Fibroblast of the aortic adventitia (primary cell): ENCODE measurements around the gene BAHCC1. TPM values are rescaled to one million over a fixed set of nuclear protein-coding genes. Genes with fewer than 3 reads are reported as not detected.

ENCODE experiments used
- DNase-seq: peaks from one replicate; pipeline ENCODE4 v3.0.0-alpha.2; 2010; ENCODE audit warnings: low read depth
- H3K4me3 ChIP-seq: 2 replicates; pipeline ENCODE4 v1.5.1; 2011; ENCODE audit warnings: low read depth, mild to moderate bottlenecking, control low read depth, low read length, moderate library complexity
- total RNA-seq: library from RNA; depleted of rRNA; stranded (reverse); fragments of >200 nt; gene quantifications from 2 replicates; pipeline ENCODE4 v1.2.3, GENCODE V29; 2012; ENCODE audit warnings: low replicate concordance
- TF ChIP-seq, protein P1 (sequence below): IDR thresholded peaks from 2 replicates; pipeline ENCODE4 v1.5.1; 2011; ENCODE audit warnings: mild to moderate bottlenecking, low read length, control low read depth, inconsistent platforms; ENCODE audit not compliant: insufficient read depth

The BAHCC1 gene
- total RNA-seq, 1 donor = 11.7 TPM

GRCh38 chr17:81492706-81493105 lies 97.4 kb downstream of the BAHCC1 start:
- DNase-seq = no peak
- H3K4me3 ChIP-seq = no peak overlapping the region
- TF ChIP-seq, protein P1, sequence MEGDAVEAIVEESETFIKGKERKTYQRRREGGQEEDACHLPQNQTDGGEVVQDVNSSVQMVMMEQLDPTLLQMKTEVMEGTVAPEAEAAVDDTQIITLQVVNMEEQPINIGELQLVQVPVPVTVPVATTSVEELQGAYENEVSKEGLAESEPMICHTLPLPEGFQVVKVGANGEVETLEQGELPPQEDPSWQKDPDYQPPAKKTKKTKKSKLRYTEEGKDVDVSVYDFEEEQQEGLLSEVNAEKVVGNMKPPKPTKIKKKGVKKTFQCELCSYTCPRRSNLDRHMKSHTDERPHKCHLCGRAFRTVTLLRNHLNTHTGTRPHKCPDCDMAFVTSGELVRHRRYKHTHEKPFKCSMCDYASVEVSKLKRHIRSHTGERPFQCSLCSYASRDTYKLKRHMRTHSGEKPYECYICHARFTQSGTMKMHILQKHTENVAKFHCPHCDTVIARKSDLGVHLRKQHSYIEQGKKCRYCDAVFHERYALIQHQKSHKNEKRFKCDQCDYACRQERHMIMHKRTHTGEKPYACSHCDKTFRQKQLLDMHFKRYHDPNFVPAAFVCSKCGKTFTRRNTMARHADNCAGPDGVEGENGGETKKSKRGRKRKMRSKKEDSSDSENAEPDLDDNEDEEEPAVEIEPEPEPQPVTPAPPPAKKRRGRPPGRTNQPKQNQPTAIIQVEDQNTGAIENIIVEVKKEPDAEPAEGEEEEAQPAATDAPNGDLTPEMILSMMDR = no peak

DNA sequence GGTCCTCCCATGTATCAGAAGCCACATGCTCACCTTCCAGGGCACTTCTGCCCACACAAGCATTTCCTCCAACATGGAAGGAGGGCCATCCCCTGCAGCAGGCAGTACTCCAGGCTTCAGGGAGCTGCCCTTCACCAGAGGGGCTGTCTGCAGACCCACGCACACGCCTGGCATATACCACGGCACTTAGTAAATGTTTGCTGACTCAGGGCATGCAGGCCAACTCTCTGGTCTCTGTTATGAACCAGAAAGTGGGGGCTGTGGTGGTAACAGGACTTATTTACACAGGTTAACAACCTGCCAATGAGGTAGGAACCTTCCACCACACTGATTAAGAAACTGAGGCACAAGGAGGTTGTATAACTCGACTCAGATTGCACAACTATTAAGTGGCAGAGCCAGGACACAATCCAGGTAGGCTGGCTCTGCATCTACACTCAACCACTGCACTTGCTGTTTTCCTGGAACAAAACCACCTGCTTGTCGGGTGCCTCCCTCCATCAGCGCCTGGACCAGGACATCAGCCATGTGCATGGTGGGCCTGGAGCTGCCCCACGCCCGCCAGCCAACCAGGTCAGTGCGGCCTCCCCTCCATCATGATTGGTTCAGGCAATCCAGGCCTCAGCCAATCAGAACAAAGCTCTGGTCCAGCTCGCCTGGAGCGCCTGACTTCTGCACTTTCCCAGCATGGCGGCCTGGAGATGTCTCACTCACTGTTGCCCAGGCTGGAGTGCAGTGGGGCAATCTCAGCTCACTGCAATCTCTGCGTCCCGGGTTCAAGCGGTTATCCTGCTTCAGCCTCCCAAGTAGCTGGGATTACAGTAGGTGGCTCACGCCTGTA lies 98.2 kb downstream of the BAHCC1 start:
- TF ChIP-seq, protein P1 = no peak
- no peak for DNase-seq
- H3K4me3 ChIP-seq = no peak overlapping the region

- H3K4me3 ChIP-seq = no peak overlapping the region
- DNase-seq = no peak
These were observed 99.5 kb downstream of the BAHCC1 start for GRCh38 chr17:81494626-81495377.

GRCh38 chr17:81498953-81499600 lies 103.8 kb downstream of the BAHCC1 start:
- TF ChIP-seq, protein P1 = no peak
- DNase-seq = no peak
- H3K4me3 ChIP-seq = no peak overlapping the region

More at GRCh38 chr17:81494626-81495377, 99.5 kb downstream of the BAHCC1 start:
- TF ChIP-seq, protein P1 = no peak

DNA sequence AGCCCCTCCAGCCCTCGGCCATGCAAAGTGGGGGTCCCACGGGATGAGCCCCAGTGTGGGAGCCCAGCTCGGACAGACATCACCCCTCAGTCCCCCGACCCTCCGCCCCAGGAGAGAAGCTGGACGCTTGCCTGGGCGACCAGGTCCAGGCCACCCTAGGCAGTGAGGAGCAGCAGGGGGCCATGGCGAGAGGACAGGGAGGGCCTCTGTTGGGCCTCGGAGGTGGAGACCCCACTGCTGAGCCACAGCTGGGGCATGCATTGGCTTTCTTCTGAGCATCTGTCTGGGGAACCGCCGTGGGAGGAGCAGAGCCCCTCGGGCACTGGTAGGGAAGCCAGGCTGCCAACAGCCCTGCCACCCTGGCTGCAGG lies 104.3 kb downstream of the BAHCC1 start:
- DNase-seq = no peak
- H3K4me3 ChIP-seq = no peak overlapping the region
- TF ChIP-seq, protein P1 = no peak

GRCh38 chr17:81500047-81500446 lies 104.8 kb downstream of the BAHCC1 start:
- H3K4me3 ChIP-seq = no peak overlapping the region
- TF ChIP-seq, protein P1 = no peak
- DNase-seq = no peak
